ENCODE measurements around the gene SMIM45.

SMIM45 gene

GRCh38 chr22:41933411-41934177 is 18.4 kb upstream of the SMIM45 start:
- TF ChIP-seq, protein P1, sequence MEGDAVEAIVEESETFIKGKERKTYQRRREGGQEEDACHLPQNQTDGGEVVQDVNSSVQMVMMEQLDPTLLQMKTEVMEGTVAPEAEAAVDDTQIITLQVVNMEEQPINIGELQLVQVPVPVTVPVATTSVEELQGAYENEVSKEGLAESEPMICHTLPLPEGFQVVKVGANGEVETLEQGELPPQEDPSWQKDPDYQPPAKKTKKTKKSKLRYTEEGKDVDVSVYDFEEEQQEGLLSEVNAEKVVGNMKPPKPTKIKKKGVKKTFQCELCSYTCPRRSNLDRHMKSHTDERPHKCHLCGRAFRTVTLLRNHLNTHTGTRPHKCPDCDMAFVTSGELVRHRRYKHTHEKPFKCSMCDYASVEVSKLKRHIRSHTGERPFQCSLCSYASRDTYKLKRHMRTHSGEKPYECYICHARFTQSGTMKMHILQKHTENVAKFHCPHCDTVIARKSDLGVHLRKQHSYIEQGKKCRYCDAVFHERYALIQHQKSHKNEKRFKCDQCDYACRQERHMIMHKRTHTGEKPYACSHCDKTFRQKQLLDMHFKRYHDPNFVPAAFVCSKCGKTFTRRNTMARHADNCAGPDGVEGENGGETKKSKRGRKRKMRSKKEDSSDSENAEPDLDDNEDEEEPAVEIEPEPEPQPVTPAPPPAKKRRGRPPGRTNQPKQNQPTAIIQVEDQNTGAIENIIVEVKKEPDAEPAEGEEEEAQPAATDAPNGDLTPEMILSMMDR (IDR thresholded peaks at IDR 0.05): no peak
- TF ChIP-seq POLR2AphosphoS5 (IDR thresholded peaks at IDR 0.05) (no peak), POLR2A (IDR thresholded peaks at IDR 0.05) (no peak)
- Histone ChIP-seq H3K36me3 (no peaks in the 10 kb centered on the region), H3K9me3 (no peaks in the 10 kb centered on the region), H3K4me3 (no peak overlapping the region), H3K4me1 (replicated peaks) (no peaks in the 10 kb centered on the region), H3K27ac (no peak overlapping the region), H3K27me3 (replicated peaks; ENCODE audit: insufficient read depth) (no peaks in the 10 kb centered on the region)
- intact Hi-C loops (cut with DNase I): no loop called here
- no peak for DNase-seq (ENCODE audit: low spot score)
- WGBS: 78% methylated on average over 15 of the region's 16 CpGs

DNA sequence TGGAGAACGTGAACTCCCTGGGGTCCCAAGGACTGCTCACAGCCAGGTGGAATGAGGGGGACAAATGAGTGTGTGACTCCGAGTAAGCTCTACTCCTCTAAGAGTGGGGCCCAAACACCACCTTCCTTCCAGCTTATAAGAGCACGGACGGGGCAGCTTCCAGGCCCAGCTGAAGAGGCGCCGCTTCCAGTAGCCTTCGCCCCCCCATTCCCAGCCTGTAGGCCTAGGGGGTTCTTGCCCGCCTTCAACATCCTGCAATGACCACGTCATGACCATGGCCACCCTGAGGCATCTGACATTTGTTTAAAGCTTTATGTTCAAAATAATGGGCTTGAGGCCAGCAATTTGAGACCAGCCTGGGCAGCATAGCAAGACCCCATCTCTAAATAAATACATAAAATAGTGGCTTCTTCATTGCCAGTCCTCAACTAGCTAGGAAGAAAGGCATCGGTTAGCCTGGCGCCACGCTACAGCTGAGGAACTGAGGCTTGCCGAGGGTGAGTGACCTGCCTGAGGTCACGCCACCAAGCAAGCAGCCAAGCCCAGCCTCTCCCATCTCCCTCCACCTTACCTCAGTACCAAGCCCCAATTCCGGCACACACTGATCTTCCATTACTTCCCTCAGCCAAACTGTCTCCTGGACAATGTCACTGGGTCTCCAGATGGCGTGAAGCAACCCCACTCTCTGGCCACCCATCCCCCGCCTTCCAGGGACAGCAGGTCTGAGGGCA is 17.5 kb upstream of the SMIM45 start:
- intact Hi-C loops (cut with DNase I): no loop called here
- H3K4me3 ChIP-seq: no peak overlapping the region
- H3K27ac ChIP-seq: no peak overlapping the region
- DNase-seq (ENCODE audit: low spot score): no peak
- H3K27me3 ChIP-seq (replicated peaks; ENCODE audit: insufficient read depth): no peaks in the 10 kb centered on the region
- no peaks in the 10 kb centered on the region for H3K4me1 ChIP-seq (replicated peaks)
- 99% methylated on average over 17 of the region's 17 CpGs for WGBS
- H3K36me3 ChIP-seq: no peaks in the 10 kb centered on the region
- H3K9me3 ChIP-seq: no peaks in the 10 kb centered on the region
- TF ChIP-seq, protein P1 (IDR thresholded peaks at IDR 0.05): no peak
- TF ChIP-seq POLR2A (IDR thresholded peaks at IDR 0.05) (no peak), POLR2AphosphoS5 (IDR thresholded peaks at IDR 0.05) (no peak)

DNA sequence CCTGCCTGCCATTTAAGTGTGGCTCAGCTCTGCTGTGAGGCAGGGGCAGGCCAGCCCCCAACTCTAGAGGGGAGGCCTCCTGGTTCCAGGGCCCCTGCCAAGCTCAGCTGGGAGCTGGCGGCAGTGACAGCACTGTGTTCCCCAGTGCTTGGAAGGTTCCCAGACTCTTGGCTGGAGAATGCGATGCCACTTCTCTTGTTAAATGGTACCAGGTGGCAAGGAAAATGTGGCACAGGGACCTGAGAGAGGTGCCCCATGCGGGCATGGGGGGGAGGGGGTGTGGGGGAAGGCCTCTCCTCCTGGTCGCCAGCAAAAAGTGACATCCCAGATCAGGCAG is 17.0 kb upstream of the SMIM45 start:
- Histone ChIP-seq H3K4me1 (replicated peaks) (peaks cover 2% of the 10 kb centered on the region), H3K27ac (no peak overlapping the region), H3K36me3 (no peaks in the 10 kb centered on the region), H3K4me3 (no peak overlapping the region), H3K27me3 (replicated peaks; ENCODE audit: insufficient read depth) (no peaks in the 10 kb centered on the region), H3K9me3 (no peaks in the 10 kb centered on the region)
- DNase-seq (ENCODE audit: low spot score): no peak
- TF ChIP-seq POLR2A (IDR thresholded peaks at IDR 0.05) (no peak), POLR2AphosphoS5 (IDR thresholded peaks at IDR 0.05) (no peak)
- TF ChIP-seq, protein P1 (IDR thresholded peaks at IDR 0.05): no peak
- WGBS: 42% methylated on average over 4 of the region's 4 CpGs
- intact Hi-C loops (cut with DNase I): no loop called here

- peaks cover 2% of the 10 kb centered on the region for H3K4me1 ChIP-seq (replicated peaks)
- H3K4me3 ChIP-seq: no peak overlapping the region
- intact Hi-C loops (cut with DNase I): no loop called here
- no peaks in the 10 kb centered on the region for H3K27me3 ChIP-seq (replicated peaks; ENCODE audit: insufficient read depth)
- H3K27ac ChIP-seq: no peak overlapping the region
- no peak for DNase-seq (ENCODE audit: low spot score)
- H3K36me3 ChIP-seq: no peaks in the 10 kb centered on the region
- 86% methylated on average over 9 of the region's 9 CpGs for WGBS
- no peaks in the 10 kb centered on the region for H3K9me3 ChIP-seq
- TF ChIP-seq POLR2A (IDR thresholded peaks at IDR 0.05) (no peak), POLR2AphosphoS5 (IDR thresholded peaks at IDR 0.05) (no peak)
Observed at GRCh38 chr22:41935509-41935908, 16.4 kb upstream of the SMIM45 start.

- Histone ChIP-seq H3K9me3 (no peaks in the 10 kb centered on the region), H3K27ac (no peak overlapping the region), H3K36me3 (no peaks in the 10 kb centered on the region), H3K27me3 (replicated peaks; ENCODE audit: insufficient read depth) (no peaks in the 10 kb centered on the region), H3K4me3 (no peak overlapping the region), H3K4me1 (replicated peaks) (peaks cover 2% of the 10 kb centered on the region)
- WGBS: 94% methylated on average over 2 of the region's 2 CpGs
- intact Hi-C loops (cut with DNase I): no loop called here
- no peak for DNase-seq (ENCODE audit: low spot score)
- TF ChIP-seq, protein P1 (IDR thresholded peaks at IDR 0.05): no peak
- TF ChIP-seq POLR2A (IDR thresholded peaks at IDR 0.05): no peak
Observed at GRCh38 chr22:41936894-41937169, 15.1 kb upstream of the SMIM45 start.

All from prostate gland (tissue), 2 donors.